C4-2B (cell line): ENCODE results near the gene VPS13A.

Experiments
- ZFX ChIP-seq: fragments of 450-650 bp; IDR thresholded peaks from 2 replicates; pipeline ENCODE4 v1.6.1; 2017
- TF ChIP-seq, protein P1 (sequence below): fragments of 450-650 bp; conservative IDR thresholded peaks from 2 replicates; pipeline ENCODE4 v1.5.1; 2017; ENCODE audit warnings: mild to moderate bottlenecking

DNA sequence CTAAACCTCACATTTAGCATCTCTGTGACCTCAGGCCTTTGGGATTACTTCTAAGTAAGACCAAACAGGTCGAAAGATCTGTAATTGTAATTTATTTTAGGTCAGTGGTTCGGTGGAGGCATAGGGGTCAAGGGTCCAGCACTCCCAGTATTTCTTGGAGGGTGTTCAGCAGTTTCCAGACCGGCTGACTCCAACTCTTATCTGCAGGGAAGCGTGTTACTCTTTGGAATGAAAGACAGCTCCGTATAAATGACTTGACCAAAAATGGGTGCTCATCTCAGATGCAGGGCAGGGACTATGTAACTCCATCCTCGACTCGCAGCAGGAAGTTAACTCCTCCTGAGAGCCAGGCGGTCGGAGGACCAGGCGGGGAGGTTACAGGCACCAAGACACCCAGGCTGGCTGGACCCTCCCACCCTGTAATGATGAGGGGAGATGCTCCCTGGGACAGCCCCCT is 620 bp upstream of the VPS13A start:
- TF ChIP-seq, protein P1, sequence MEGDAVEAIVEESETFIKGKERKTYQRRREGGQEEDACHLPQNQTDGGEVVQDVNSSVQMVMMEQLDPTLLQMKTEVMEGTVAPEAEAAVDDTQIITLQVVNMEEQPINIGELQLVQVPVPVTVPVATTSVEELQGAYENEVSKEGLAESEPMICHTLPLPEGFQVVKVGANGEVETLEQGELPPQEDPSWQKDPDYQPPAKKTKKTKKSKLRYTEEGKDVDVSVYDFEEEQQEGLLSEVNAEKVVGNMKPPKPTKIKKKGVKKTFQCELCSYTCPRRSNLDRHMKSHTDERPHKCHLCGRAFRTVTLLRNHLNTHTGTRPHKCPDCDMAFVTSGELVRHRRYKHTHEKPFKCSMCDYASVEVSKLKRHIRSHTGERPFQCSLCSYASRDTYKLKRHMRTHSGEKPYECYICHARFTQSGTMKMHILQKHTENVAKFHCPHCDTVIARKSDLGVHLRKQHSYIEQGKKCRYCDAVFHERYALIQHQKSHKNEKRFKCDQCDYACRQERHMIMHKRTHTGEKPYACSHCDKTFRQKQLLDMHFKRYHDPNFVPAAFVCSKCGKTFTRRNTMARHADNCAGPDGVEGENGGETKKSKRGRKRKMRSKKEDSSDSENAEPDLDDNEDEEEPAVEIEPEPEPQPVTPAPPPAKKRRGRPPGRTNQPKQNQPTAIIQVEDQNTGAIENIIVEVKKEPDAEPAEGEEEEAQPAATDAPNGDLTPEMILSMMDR, result no peak
- no peak for TF ChIP-seq ZFX
